SK-N-MC (cell line): Measurements from ENCODE around the gene KRTAP6-2.

Experiments
- EZH2 ChIP-seq: fragments of 200-600 bp; sonication (generic); IDR thresholded peaks from one replicate; pipeline ENCODE4 v1.6.1; 2017; ENCODE audit warnings: antibody characterized with exemption
- FOXP2 ChIP-seq: optimal IDR thresholded peaks from 2 replicates; pipeline ENCODE3; 2011; ENCODE audit warnings: mild to moderate bottlenecking, moderate library complexity; ENCODE audit not compliant: insufficient read depth; ENCODE audit errors: extremely low read length, control extremely low read depth
- POLR2AphosphoS5 ChIP-seq: IDR thresholded peaks from 2 replicates; pipeline ENCODE4 v1.6.1; 2012; ENCODE audit warnings: mild to moderate bottlenecking, low read depth, low read length, borderline replicate concordance

DNA sequence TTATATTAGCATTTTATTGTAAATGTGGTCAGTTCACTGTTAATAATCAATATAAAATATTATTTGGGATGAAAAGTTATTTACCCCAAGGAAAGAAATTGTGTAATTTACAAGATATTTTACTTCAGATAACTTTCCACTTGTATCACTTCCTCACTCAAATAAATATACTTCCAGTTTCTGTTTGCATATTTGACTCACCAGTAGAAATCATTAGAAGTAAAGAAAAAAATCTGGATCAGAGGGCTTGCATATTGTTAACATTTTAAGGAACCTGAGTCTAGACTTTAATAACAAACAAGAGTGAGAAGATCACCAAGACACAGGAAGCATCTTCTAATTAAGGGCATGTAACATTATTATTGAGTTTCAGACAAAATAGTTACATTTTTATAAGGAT, 21.4 kb upstream of the KRTAP6-2 start:
- no peak for TF ChIP-seq POLR2AphosphoS5
- no peak for TF ChIP-seq EZH2
- TF ChIP-seq FOXP2: no peak
